ENCODE results near the gene GPR61.

The GPR61 gene

DNA sequence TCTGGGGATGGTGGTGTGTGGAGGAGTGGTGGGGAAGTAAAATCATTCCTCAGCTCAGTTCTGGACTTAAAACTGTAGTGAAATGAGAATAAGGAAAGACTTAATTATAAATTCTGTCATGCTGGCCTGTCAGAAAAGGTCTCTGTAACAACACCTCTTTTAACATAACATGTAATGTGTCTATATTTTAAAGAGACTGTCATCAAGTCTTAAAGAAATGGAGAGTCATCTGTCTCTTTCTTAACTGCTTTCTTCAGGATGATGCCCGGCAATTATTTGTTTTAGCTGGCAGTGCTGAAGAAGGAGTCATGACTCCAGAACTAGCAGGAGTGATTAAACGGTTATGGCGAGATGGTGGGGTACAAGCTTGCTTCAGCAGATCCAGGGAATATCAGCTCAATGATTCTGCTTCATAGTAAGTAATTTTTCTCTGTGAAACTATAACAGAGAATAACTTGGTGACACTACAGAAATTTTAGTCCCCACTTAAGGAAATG, 39.3 kb downstream of the GPR61 start:
- no peak for DNase-seq

DNA sequence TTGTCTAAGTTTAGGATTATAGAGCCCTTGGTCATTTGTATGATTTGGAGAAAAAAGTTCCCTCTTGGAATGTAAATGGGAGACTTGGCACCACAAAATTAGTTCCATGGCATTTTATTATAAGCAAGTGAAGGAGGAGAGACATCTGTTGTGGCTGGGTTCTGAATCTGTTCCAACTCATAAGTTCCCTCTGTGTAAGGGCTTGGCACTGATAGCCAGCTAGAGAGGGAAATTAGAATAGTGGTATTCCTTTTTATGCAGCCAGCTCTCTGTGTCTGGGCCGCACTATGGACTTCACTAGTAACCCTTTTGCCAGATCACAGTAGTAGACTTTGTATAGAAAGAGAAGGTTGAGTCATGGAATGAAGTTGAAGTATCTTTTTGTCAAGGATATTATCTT, 39.8 kb downstream of the GPR61 start:
- no peak for DNase-seq

DNA sequence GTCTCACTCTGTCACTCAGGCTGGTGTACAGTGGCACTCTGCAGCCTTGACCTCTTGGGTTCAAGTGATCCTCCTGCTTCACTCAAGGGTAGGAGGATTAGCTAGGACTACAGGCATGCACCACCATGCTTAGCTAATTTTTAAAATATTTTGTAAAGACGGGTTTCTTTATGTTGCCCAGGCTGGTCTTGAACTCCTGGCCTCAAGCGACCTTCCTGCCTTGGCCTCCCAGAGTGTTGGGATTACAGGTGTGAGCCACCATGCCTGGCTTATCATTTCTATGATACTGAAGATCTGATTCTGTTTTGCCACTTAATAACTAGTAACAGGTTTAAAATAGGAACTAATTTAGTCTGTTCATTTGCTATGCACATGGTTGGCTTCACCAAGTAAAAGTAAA, 42.3 kb downstream of the GPR61 start:
- DNase-seq, result no peak

- DNase-seq, result no peak
These were observed 45.1 kb downstream of the GPR61 start for GRCh38 chr1:109584766-109585165.

DNA sequence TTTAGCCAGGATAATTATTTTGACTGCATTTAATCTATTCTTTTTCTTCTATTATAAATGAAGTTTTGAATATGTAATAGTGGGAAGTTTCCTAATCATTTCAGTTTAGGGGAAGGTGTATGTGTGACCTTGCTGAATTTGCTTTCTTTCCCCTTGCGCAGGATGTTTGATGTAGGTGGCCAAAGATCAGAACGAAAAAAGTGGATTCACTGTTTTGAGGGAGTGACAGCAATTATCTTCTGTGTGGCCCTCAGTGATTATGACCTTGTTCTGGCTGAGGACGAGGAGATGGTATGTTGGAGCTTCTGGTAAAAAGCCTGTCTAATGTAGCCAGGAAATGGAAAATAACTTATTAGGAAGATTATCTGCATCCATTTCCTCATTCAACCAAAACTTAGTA, 46.4 kb downstream of the GPR61 start:
- no peak for DNase-seq

DNA sequence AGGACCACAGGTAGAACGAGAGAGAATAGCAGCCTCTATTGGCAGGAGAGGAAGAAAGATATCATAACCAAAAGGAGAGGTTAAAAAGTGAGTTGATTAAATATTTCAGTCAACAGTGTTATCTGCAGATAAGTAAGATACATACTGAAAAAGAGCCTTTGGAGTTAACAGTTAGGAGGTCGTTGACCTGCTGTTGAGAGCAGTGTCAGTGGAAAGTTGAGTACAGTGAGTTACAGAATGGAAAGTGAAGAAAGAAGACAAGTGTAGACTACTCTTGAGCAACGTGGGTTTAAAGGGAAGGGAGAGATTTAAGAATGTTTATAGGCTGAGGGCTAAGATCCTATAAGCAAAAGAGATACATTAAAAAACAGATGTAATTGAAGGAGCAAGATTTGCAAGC, 49.5 kb downstream of the GPR61 start:
- no peak for DNase-seq

GRCh38 chr1:109589679-109590078, 50.0 kb downstream of the GPR61 start:
- DNase-seq, result no peak

- no peak for DNase-seq
These were observed 53.2 kb downstream of the GPR61 start for GRCh38 chr1:109592916-109593315.

- DNase-seq, result no peak
These were observed 55.9 kb downstream of the GPR61 start for GRCh38 chr1:109595531-109595930.

Measured in NCI-H69 (cell line).